OCI-LY3 (cell line): ENCODE data around the gene TUFT1.

Experiments used
- EZH2phosphoT487 ChIP-seq: fragments of 200-600 bp; shearing (Covaris generic); IDR thresholded peaks from 2 replicates; pipeline ENCODE4 v1.6.1; 2018; ENCODE audit warnings: antibody characterized with exemption, mixed run types, low read depth
- TF ChIP-seq, protein P1 (sequence below): fragments of 200-600, 300-600 bp; sonication (generic); IDR thresholded peaks from 2 replicates; pipeline ENCODE4 v1.5.1; 2014; ENCODE audit warnings: antibody characterized with exemption, low read length, low read depth

DNA sequence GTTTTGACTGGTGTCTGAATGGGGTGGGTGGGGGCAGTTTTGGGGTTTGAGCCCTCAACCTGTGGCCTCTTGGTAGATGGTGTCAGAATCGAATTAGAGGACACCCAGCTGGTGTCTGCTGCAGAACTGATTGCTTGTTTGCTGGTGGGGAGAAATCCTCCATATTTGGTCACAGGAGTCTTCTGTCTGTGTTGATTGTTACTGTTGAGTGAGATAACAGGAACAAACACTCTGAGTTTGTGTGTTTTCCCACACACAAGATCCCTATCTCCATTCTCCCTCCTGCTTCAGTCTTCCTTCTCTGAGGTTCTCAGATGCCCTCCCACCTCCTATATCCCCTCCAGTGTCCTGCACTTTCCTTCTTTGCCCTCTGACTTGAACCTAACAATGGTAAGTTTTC, 48.0 kb upstream of the TUFT1 start:
- TF ChIP-seq, protein P1, sequence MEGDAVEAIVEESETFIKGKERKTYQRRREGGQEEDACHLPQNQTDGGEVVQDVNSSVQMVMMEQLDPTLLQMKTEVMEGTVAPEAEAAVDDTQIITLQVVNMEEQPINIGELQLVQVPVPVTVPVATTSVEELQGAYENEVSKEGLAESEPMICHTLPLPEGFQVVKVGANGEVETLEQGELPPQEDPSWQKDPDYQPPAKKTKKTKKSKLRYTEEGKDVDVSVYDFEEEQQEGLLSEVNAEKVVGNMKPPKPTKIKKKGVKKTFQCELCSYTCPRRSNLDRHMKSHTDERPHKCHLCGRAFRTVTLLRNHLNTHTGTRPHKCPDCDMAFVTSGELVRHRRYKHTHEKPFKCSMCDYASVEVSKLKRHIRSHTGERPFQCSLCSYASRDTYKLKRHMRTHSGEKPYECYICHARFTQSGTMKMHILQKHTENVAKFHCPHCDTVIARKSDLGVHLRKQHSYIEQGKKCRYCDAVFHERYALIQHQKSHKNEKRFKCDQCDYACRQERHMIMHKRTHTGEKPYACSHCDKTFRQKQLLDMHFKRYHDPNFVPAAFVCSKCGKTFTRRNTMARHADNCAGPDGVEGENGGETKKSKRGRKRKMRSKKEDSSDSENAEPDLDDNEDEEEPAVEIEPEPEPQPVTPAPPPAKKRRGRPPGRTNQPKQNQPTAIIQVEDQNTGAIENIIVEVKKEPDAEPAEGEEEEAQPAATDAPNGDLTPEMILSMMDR = no peak
- TF ChIP-seq EZH2phosphoT487 = no peak
